HCT116 (cell line): ENCODE results near the gene CXCL9. TPM values are rescaled to one million over a fixed set of nuclear protein-coding genes. Genes with fewer than 3 reads are reported as not detected.

ENCODE experiments used
- ATAC-seq: fragments of 200-7000 bp; cut with Tn5 transposase; 2 replicates; pipeline ENCODE4 v1.9.1; 2020; ENCODE audit warnings: mild to moderate bottlenecking, moderate library complexity
- BruUV-seq: library from RNA; stranded (reverse); fragments of 400-500 nt; replicated peaks from 2 replicates; lab custom pipeline; 2021; lab: Mats Ljungman, UMichigan
- CTCF ChIA-PET: fragments of 300-600 bp; sonication (Branson Sonifier 250); formaldehyde crosslinking; loops from one replicate; lab custom pipeline; 2021; ENCODE audit warnings: antibody characterized with exemption; lab: Charles Lee
- POLR2A ChIA-PET: fragments of 300-600, 350-600 bp; sonication (Branson Sonifier 250); formaldehyde crosslinking; loops from one replicate; lab custom pipeline; 2021; ENCODE audit warnings: antibody characterized with exemption; lab: Charles Lee
- RAD21 ChIA-PET, 2 experiments: fragments of 300-600 bp; sonication (Branson Sonifier 250); formaldehyde crosslinking; loops; one replicate each; lab custom pipeline; 2023; ENCODE audit warnings: low total read pairs in 2 of 2; ENCODE audit not compliant: uncharacterized antibody in 2 of 2, unreplicated experiment in 2 of 2, low non-redundant PET in 1 of 2; lab: Charles Lee
- DNase-seq: peaks from one replicate; pipeline ENCODE4 v3.0.0-alpha.2; 2010; ENCODE audit warnings: low read depth, low spot score
- H2AFZ ChIP-seq: fragments of 200-600 bp; shearing (Covaris generic), sonication (generic); 2 replicates; pipeline ENCODE4 v1.6.1; 2017; ENCODE audit warnings: low read depth, mixed run types, mixed read lengths, antibody characterized with exemption, low read length; ENCODE audit not compliant: poor library complexity, severe bottlenecking
- H3K27ac ChIP-seq: 2 replicates; pipeline ENCODE4 v1.5.1; 2012; ENCODE audit warnings: low read depth, low read length
- H3K27me3 ChIP-seq: fragments of 200-600 bp; sonication (generic); 2 replicates; pipeline ENCODE4 v1.6.1; 2016; ENCODE audit warnings: mixed run types, low read length, mixed read lengths; ENCODE audit not compliant: insufficient read depth
- H3K36me3 ChIP-seq, 2 experiments: fragments of 200-500 bp in 1 of 2; fragments of 200-600 bp in 1 of 2; sonication (Bioruptor generic) in 1 of 2; sonication (generic) in 1 of 2; 2 replicates each; pipeline versions ENCODE4 v1.5.1 to v1.6.1; 2014 to 2016; ENCODE audit warnings: low read length in 2 of 2, inconsistent platforms in 1 of 2, mixed read lengths in 1 of 2, mixed run types in 1 of 2; ENCODE audit not compliant: insufficient read depth in 2 of 2, control insufficient read depth in 1 of 2
- H3K4me1 ChIP-seq, 2 experiments: fragments of 200-600 bp in 1 of 2; sonication (generic) in 1 of 2; 2 replicates each; pipeline versions ENCODE4 v1.5.1 to v1.6.1; 2012 to 2017; ENCODE audit warnings: low read length in 2 of 2, inconsistent platforms in 1 of 2, mild to moderate bottlenecking in 1 of 2, mixed read lengths in 1 of 2, mixed run types in 1 of 2, moderate library complexity in 1 of 2; ENCODE audit not compliant: insufficient read depth in 2 of 2, control insufficient read depth in 1 of 2
- H3K4me2 ChIP-seq: fragments of 200-600 bp; sonication (generic); 2 replicates; pipeline ENCODE4 v1.6.1; 2017; ENCODE audit warnings: mixed run types, low read length, mixed read lengths
- H3K4me3 ChIP-seq, 2 experiments: fragments of 200-600 bp in 1 of 2; sonication (generic) in 1 of 2; replicated peaks in 1 of 2; 2 replicates each; pipeline ENCODE4 v1.5.1; 2011 to 2016; ENCODE audit warnings: low read length in 2 of 2, control low read depth in 1 of 2, low read depth in 1 of 2, mild to moderate bottlenecking in 1 of 2, mixed read lengths in 1 of 2, mixed run types in 1 of 2
- H3K79me2 ChIP-seq: fragments of 200-600 bp; sonication (generic); 2 replicates; pipeline ENCODE4 v1.6.1; 2017; ENCODE audit warnings: mild to moderate bottlenecking, mixed run types, low read length, moderate library complexity, mixed read lengths; ENCODE audit not compliant: insufficient read depth
- H3K9ac ChIP-seq: fragments of 200-600 bp; sonication (generic); 2 replicates; pipeline ENCODE4 v1.6.1; 2016; ENCODE audit warnings: low read length, mixed read lengths
- H3K9me2 ChIP-seq: fragments of 200-600 bp; sonication (generic), shearing (Covaris generic); 2 replicates; pipeline ENCODE4 v1.6.1; 2017; ENCODE audit warnings: mixed run types, mild to moderate bottlenecking, moderate library complexity; ENCODE audit not compliant: insufficient read depth
- H3K9me3 ChIP-seq, 2 experiments: fragments of 200-500 bp in 1 of 2; fragments of 200-600 bp in 1 of 2; sonication (Bioruptor generic) in 1 of 2; sonication (generic) in 1 of 2; 2 replicates each; pipeline ENCODE4 v1.6.1; 2014 to 2017; ENCODE audit warnings: low read length in 2 of 2, mixed read lengths in 2 of 2, inconsistent platforms in 1 of 2, low read depth in 1 of 2, mild to moderate bottlenecking in 1 of 2, mixed run types in 1 of 2, moderate library complexity in 1 of 2; ENCODE audit not compliant: control insufficient read depth in 1 of 2, insufficient read depth in 1 of 2
- H4K20me1 ChIP-seq: fragments of 200-600 bp; sonication (generic), shearing (Covaris generic); 2 replicates; pipeline ENCODE4 v1.6.1; 2017; ENCODE audit warnings: mixed run types, mild to moderate bottlenecking, moderate library complexity; ENCODE audit not compliant: insufficient read depth
- ELF1 ChIP-seq: IDR thresholded peaks from 2 replicates; pipeline ENCODE4 v1.6.1; 2012; ENCODE audit warnings: low read depth, borderline replicate concordance
- EZH2 ChIP-seq: fragments of 200-600 bp; sonication (generic); IDR thresholded peaks from 2 replicates; pipeline ENCODE4 v1.6.1; 2017; ENCODE audit warnings: antibody characterized with exemption, mixed run types
- EZH2phosphoT487 ChIP-seq: fragments of 200-600 bp; IDR thresholded peaks from 2 replicates; pipeline ENCODE4 v1.6.1; 2018; ENCODE audit warnings: antibody characterized with exemption, borderline replicate concordance
- FOSL1 ChIP-seq: IDR thresholded peaks from 2 replicates; pipeline ENCODE4 v1.6.1; 2012; ENCODE audit warnings: low read depth
- POLR2A ChIP-seq: IDR thresholded peaks from 2 replicates; pipeline ENCODE4 v1.7.0; 2011; ENCODE audit warnings: borderline replicate concordance; ENCODE audit not compliant: insufficient read depth, insufficient read length; ENCODE audit errors: extremely low read depth
- POLR2AphosphoS5 ChIP-seq: IDR thresholded peaks from 2 replicates; pipeline ENCODE4 v1.6.1; 2011; ENCODE audit warnings: mild to moderate bottlenecking, low read depth, low read length, moderate library complexity
- RAD21 ChIP-seq: IDR thresholded peaks from 2 replicates; pipeline ENCODE4 v1.6.1; 2012; ENCODE audit warnings: low read depth, mild to moderate bottlenecking
- SP1 ChIP-seq: IDR thresholded peaks from 2 replicates; pipeline ENCODE4 v1.6.1; 2012; ENCODE audit warnings: low read depth
- ZBTB33 ChIP-seq: IDR thresholded peaks from 2 replicates; pipeline ENCODE4 v1.6.1; 2011; ENCODE audit warnings: mild to moderate bottlenecking, low read length, moderate library complexity; ENCODE audit not compliant: insufficient replicate concordance; ENCODE audit errors: extremely low read depth
- ZFX ChIP-seq: fragments of 450-650 bp; IDR thresholded peaks from 2 replicates; pipeline ENCODE4 v1.6.1; 2017
- ZNF274 ChIP-seq: fragments of 200-500 bp; sonication (Bioruptor generic); IDR thresholded peaks from 2 replicates; pipeline ENCODE4 v1.6.1; 2014; ENCODE audit warnings: mild to moderate bottlenecking, low read depth, low read length, inconsistent platforms
- intact Hi-C: fragments of 100-400 bp; cut with micrococcal nuclease; formaldehyde crosslinking; loops from 2 replicates; pipeline ENCODE4 v1.10.0; 2022
- total RNA-seq: library from RNA; stranded (reverse); gene quantifications from one replicate; pipeline ENCODE4 v1.2.1, GENCODE V29; 2021; ENCODE audit not compliant: unreplicated experiment
- TF ChIP-seq, protein P1 (sequence below), 3 experiments: fragments of 200-600 bp in 1 of 3; sonication (generic) in 1 of 3; IDR thresholded peaks in 2 of 3; conservative IDR thresholded peaks in 1 of 3; 2 replicates each; pipeline ENCODE4 v1.5.1; 2012 to 2017; ENCODE audit warnings: low read depth in 2 of 3, low read length in 2 of 3, antibody characterized with exemption in 1 of 3, borderline replicate concordance in 1 of 3, control low read depth in 1 of 3, mild to moderate bottlenecking in 1 of 3, mixed read lengths in 1 of 3, mixed run types in 1 of 3, moderate library complexity in 1 of 3; ENCODE audit not compliant: insufficient read depth in 1 of 3
- TF ChIP-seq, protein P2 (sequence below): IDR thresholded peaks from 2 replicates; pipeline ENCODE4 v1.6.1; 2012

The CXCL9 gene
- total RNA-seq, 1 experiment from 2014 or later = not detected

GRCh38 chr4:76035141-76035540 is 27.8 kb upstream of the CXCL9 start:
- no peak for ATAC-seq
- POLR2A ChIA-PET = no interaction called here
- no peaks in the 10 kb centered on the region for H3K27me3 ChIP-seq
- no peak overlapping the region for H3K27ac ChIP-seq
- H3K4me1 ChIP-seq = no peaks in the 10 kb centered on the region
- H3K4me2 ChIP-seq = no peak overlapping the region
- CTCF ChIA-PET = no interaction called here
- H3K4me3 ChIP-seq = no peak overlapping the region
- H3K79me2 ChIP-seq = no peaks in the 10 kb centered on the region
- RAD21 ChIA-PET = no interaction called here
- H2AFZ ChIP-seq = no peak overlapping the region
- no peaks in the 10 kb centered on the region; the same call in 1 of the 2 replicates for H3K9me2 ChIP-seq
- TF ChIP-seq ELF1 (no peak), POLR2A (no peak), SP1 (no peak), ZNF274 (no peak), ZFX (no peak), EZH2 (no peak), ZBTB33 (no peak), POLR2AphosphoS5 (no peak), EZH2phosphoT487 (no peak), FOSL1 (no peak), RAD21 (no peak)
- TF ChIP-seq, protein P1, sequence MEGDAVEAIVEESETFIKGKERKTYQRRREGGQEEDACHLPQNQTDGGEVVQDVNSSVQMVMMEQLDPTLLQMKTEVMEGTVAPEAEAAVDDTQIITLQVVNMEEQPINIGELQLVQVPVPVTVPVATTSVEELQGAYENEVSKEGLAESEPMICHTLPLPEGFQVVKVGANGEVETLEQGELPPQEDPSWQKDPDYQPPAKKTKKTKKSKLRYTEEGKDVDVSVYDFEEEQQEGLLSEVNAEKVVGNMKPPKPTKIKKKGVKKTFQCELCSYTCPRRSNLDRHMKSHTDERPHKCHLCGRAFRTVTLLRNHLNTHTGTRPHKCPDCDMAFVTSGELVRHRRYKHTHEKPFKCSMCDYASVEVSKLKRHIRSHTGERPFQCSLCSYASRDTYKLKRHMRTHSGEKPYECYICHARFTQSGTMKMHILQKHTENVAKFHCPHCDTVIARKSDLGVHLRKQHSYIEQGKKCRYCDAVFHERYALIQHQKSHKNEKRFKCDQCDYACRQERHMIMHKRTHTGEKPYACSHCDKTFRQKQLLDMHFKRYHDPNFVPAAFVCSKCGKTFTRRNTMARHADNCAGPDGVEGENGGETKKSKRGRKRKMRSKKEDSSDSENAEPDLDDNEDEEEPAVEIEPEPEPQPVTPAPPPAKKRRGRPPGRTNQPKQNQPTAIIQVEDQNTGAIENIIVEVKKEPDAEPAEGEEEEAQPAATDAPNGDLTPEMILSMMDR (IDR thresholded peaks at IDR 0.05 in 2 of 3, conservative IDR thresholded peaks at IDR 0.05 in 1 of 3; ENCODE audit: borderline replicate concordance in 1 of 3, insufficient read depth in 1 of 3, low read depth in 2 of 3, low read length in 2 of 3) = no peak
- TF ChIP-seq, protein P2, sequence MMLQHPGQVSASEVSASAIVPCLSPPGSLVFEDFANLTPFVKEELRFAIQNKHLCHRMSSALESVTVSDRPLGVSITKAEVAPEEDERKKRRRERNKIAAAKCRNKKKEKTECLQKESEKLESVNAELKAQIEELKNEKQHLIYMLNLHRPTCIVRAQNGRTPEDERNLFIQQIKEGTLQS = no peak
- TF ChIP-seq, all 23 proteins: peak for 0
- no peaks in the 10 kb centered on the region for H4K20me1 ChIP-seq
- H3K36me3 ChIP-seq = no peaks in the 10 kb centered on the region
- intact Hi-C loops = no loop called here
- BruUV-seq = no TSS peak
- no peak overlapping the region for H3K9ac ChIP-seq
- no peak for DNase-seq
- no peaks in the 10 kb centered on the region for H3K9me3 ChIP-seq
